ENCODE measurements around the gene WWC2.

DNA sequence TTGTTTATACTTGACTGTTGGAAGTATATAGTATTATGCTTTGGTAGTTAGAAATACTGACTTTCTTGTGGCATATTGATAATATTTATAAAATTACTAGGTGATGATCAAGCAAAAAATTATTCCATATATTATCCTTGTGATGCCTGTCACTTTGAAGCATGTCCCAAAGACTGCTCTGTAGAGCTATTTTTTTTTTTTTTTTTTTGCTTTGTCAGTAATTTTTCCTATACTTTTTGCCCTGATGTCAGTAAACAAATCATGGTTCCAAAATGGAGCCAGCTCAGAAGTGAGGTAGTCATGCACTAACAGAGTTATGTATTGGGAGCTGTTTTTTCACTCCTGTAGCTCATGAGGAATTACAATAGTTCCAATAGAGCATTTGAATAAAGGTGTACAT, 11.2 kb downstream of the WWC2 start:
- no peak for TF ChIP-seq POLR2A (IDR thresholded peaks at IDR 0.05; ENCODE audit: low read length)
- no peak for TF ChIP-seq GATA1 (IDR thresholded peaks at IDR 0.05; ENCODE audit: low read depth, low read length)

Measured in erythroblast (primary cell).